Stimulated activated CD4-positive, alpha-beta T cell treated with anti-CD3 and anti-CD28 coated beads, TNF-alpha, amount 100 ng/mL, for 4 hours (primary cell): ENCODE data around the gene TPST1.
"Not testable (repeated sequence)": the region's sequence is repeated elsewhere in the genome, so short reads cannot be mapped to it uniquely, and the experiment has no call there.

Experiments used
- DNase-seq, 3 experiments: peaks; one replicate each; pipeline ENCODE4 v3.0.0-alpha.2; 2020; ENCODE audit warnings: low read depth in 3 of 3

TPST1 gene

DNA sequence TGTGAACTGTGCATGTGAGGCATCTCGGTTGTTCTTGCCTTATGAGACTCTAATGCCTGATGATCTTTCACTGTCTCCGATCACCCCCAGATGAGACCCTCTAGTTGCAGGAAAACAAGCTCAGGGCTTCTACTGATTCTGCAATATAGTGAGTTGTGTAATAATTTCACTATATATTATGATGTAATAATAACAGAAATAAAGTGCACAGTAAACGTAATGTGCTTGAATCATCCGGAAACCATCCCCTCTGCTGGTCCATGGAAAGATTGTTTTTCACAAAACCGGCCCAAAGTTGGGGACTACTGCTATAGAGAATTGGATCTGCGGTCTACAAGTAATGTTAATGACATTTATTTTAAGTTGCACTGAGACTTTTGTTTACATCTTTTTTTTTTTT, 126.7 kb downstream of the TPST1 start:
- no peak for DNase-seq

DNA sequence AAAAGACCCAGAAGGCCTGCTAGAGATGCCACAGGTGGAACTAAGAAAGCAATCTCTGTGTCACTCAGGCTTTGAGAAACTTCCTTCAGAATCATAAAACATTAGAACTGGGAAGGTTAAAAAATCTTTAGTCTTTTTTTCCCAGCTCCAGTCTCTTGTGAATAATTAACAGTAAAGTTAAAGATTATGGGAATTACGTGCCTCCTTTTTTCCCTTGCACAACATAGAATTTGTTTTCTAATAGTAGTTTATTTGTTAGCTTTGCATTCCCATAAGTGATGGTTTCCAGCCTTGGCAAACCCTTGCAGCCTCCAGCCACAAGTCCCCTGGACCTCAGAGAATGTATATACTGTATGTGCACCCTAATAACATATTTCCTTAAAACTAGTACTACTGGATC, 128.3 kb downstream of the TPST1 start:
- no peak for DNase-seq

DNA sequence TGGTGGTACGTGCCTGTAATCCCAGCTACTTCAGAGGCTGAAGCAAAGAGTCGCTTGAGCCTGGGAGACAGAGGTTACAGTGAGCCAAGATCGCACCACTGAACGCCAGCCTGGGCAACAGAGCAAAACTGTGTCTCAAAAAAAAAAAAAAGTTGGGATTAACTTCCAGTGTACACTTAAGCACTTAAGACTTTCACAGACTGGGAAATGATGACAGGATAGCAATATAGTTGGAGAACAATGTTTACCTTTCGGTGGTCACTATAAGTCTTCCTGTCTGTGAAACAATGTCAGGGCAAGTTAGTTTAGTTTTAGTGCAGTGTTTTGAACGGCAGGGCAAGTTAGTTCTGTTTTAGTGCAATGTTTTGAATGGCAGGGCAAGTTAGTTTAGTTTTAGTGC, 130.2 kb downstream of the TPST1 start:
- DNase-seq: no peak

DNA sequence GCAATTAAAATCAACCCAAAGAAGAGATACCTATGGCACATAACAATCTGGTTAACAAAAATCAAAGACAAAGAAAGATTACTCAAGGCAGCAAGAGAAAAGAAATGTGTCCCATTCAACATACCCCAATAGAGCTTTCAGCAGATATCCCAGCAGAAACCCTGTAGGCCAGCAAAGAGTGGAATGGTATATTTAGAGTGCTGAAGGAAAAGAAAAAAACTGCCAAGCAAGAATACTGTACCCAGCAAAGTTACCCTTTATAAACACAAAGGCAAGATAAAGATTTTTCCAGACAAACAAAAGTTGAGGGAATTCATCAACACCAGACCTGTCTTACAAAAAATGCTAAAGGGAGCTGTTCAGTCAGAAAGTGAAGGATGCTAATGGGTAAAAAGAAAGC, 131.6 kb downstream of the TPST1 start:
- DNase-seq: no peak

DNA sequence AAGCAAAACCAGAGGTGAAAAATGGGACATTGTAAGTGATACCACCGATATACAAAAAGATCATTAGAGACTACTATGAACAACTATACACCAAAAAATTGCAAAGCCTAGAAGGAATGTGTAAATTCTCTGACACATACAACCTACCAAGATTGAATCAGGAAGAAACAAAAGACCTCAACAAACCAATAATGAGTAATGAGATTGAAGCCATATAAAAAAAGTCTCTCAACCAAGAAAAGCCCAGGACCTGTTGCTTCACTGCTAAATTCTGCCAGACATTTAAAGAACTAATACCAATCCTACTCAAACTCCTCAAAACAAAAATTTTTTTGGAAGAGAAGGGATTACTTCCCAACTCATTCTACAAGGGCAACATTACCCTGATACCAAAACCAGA, 134.0 kb downstream of the TPST1 start:
- DNase-seq: no peak

DNA sequence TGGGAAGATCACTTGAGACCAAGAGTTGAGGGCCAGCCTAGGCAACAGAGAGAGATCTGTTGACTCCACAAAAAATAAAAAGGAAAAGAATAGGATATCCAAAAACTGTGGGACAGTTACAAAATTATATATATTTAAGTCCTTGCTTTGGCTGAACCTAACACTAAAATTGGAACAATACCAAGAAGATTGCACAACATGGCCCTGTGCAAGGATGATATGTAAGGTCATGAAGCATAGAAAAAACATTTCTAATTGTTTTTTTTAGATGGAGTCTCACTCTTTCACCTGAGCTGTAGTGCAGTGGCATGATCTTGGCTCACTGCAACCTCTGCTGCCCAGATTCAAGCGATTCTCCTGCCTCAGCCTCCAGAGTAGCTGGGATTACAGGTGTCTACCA, 139.0 kb downstream of the TPST1 start:
- DNase-seq: no peak

DNA sequence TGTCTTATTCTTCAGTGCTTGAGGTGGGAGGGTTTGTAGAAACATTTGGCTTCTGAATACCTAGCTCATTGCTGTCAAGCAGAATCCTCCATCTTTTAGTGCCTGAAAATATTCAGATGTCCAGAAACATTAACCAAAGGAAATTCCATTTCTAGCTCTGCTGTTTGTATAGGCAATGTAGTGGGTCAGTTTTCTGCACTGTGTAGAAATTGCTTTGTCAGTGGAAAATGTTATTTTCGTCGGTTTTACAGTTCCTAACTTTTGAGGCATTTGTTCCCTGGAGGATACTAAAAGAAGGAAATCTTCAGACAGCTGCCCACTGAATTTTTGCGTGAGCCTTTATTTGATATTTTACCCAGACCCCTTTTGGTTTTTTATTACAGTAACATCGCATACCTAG, 143.4 kb downstream of the TPST1 start:
- no peak for DNase-seq

DNA sequence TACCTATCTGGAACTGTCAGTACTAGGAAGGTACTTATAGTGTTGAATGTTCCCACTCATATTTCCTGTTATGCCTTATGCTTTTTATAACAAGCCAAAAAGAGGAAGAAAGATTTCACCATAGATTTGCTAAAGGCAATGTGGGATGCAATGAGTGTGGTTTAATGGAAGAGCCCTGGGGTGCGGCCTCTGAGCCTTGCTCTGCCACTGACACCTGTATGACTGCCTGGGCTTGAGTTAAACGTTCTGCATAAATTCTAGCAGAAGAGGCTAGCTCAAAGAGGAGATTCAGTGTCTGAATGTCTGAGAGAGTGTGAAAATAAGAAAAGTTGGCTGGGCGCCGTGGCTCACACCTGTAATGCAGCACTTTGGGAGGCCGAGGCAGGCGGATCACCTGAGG, 143.8 kb downstream of the TPST1 start:
- DNase-seq: no peak

DNA sequence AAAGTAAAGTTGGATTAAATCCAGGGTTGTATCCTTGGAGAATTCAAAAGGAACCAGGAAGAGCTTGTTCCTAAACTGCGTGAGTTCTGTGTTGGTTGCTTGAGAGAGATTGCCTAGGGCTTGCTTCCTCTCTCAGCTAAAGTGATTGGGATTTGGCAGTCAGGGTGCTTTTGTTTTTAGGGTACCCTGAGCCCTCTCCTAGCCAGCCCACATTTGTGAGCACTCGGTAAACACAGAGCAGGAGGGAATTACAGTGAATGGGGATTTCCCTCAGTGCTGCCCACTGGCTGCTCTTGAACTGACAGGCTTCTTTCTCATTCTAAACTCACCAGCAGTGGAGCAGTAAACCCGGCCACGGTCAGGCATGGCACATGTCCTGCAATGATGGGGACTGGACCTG, 146.9 kb downstream of the TPST1 start:
- no peak for DNase-seq

DNA sequence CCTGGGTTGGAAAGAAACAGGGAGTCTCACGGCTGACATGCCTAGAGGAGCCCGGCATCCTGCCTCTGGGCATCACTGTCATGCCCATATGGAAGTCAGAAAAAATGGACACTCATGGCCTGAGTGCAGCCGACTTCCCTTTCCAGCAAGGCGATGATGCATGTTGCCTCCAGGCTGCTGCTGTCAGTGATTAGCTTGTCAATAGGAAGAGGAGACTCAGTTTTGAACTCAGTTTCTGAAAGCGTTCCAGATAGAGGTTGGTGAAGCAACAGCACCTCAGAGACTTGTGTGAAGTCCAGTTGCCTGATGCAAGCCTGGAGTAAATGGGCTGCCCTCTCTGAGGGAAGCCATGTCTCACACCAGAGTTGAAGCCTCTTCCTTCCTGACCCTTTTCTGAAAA, 148.4 kb downstream of the TPST1 start:
- no peak for DNase-seq

DNA sequence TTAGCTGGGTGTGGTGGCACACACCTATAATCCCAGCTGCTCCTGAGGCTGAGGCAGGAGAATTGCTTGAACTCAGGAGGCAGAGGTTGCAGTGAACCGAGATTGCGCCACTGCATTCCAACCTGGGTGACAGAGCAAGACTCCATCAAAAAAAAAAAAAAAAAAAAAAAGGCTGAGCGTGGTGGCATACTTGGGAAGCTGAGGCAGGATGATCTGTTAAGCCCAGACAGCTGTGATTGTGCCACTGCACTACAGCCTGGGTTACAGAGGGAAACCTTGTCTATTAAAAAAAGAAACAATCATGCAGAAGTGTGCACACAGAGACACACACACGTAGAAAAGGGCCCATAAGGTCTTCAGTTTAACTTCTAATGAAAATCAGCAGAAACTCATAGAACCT, 150.6 kb downstream of the TPST1 start:
- no peak for DNase-seq

DNA sequence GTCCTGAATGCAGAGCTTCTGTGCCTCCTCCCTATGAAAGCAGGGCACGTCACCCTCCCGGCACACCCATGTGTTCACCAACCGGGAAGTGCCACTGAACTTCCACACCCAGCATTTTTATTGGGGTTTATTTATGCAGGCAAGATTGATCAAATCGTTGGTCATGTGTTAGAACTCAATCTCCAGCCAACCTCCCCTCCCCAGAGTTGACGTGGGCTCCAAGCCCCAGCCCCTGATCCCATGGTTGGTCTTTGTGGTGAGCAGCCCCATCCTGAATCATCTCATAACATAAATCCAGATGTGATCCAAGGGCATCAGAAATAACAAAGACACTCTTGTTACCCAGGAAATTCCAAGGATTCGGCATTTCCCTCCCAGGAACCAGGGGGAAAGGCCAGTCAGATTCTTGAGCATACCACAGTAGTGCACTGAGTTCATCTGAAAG, 151.2 kb downstream of the TPST1 start:
- DNase-seq: no peak

DNA sequence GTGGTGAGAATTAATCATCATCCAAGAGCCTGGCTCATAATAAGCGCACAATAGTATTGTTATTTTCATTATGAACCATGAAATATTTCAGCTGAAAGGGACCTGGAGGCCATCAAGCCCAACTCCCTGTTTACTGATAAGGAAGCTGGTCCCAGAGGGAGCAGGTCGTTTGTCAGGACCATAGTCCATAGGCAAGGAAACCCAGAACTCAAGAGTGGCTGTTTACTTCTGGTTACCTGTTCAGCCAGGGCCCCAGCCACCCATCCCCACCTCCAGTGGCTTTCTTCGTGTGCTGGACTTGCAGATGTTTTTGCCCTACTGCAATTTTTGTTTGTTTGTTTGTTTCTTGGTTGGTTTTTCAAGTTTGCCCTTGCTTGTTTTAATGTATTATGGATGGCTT, 152.0 kb downstream of the TPST1 start:
- DNase-seq: no peak

DNA sequence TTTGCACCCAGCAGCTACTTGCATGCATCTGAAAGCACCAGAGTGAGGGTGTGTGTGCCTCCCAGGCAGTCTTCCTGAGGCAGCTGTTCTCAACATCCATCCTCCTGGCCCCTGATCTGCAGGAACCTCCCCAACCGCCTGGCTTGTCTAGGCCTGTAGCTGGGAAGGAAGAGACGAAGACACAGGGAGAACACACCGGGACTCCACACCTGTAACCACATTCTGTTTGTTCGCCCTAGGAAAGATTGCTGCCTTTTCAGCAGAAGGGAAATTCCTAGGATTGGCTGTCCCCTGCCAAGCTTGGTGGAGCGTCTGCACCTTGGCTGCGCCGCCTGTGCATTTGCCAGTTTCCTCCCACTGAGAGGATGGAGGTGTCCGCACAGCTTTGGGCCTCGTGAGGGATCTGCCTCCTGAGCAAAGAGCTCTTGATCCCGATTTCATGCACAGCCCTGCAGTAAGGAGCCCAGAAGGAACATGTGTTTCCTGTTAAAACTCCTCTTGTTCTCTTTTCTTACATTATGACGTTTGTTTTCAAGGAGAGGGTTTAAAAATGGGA, 154.6 kb downstream of the TPST1 start:
- DNase-seq: no peak

DNA sequence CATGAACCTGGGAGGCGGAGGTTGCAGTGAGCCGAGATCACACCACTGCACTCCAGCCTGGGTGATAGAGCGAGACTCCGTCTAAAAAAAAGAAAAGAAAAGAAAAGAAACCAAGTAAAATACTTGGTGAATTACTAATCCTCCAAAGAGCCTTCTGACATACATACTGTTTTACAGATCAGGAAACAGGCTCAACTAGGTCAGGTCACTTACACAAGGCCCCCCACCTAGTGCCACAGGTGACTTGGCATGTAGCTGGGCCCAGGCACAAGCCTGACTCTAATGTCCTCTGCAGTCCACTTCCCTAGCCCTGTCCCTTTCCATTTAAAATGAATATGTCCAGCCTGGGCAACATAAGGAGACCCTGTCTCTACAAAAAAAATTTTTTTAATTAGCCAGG, 157.0 kb downstream of the TPST1 start:
- no peak for DNase-seq

DNA sequence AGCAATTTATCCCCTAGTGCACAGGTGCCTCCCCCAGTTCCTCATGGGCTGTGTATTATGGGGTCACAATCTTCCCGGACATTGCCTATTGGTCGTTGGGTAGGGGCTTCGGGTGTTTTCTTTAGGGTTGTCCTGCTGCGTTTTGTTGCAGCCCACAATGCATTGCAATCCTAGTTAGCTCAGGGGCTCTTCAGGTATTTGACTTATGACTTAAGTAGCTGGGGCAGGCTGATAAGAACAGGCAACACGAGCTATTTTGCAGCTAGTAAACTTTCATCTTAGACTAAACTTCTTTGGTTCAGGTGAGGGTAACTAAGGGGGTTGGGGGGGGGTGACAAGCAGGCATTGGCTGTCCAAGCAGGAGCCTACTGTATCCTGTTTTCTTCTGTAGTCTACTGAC, 158.5 kb downstream of the TPST1 start:
- no peak for DNase-seq

DNA sequence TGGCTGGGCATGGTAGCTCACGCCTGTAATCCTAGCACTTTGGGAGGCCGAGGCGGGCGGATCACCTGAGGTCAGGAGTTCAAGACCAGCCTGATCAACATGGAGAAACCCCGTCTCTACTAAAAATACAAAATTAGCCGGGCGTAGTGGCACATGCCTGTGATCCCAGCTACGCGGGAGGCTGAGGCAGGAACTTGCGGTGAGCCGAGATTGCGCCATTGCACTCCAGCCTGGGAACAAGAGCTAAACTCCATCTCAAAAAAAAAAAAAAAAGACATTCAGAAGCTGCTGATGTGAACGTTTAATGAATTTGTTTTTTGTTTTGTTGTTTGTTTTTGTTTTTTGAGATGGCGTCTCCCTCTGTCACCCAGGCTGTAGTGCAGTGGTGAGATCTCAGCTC, 159.9 kb downstream of the TPST1 start:
- DNase-seq: not testable (repeated sequence)

DNA sequence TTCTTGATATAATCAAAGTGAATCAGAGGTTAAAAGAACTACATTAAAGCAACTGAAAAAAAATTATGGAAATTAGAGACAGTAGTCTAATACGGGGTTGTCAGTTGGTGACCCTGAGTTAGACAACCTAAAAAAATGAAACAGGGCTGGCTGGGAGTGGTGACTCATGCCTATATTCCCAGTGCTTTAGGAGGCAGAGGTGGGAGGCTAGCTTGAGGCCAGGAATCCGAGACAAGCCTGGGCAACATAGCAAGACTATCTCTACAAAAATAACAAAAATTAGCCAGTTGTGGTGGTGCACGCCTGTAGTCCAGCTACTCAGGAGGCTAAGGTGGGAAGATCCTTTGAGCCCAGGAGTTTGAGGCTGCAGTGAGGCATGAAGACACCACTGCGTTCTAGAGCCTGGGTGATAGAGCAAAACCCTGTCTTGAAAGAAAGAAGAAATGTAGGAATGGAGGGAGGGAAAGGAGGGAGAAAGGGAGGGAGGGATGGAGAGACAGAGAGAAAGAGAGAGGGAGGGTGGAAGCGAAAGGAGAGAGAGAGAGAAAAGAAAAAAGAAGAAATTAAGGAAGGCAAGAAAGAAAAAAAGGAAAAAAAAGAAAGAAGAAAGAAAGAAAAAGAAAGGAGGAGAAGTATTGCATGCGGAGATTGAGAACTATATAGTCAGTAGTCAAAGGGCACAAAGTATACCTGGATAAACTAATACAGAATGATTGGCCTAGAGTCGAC, 166.1 kb downstream of the TPST1 start:
- DNase-seq: no peak

DNA sequence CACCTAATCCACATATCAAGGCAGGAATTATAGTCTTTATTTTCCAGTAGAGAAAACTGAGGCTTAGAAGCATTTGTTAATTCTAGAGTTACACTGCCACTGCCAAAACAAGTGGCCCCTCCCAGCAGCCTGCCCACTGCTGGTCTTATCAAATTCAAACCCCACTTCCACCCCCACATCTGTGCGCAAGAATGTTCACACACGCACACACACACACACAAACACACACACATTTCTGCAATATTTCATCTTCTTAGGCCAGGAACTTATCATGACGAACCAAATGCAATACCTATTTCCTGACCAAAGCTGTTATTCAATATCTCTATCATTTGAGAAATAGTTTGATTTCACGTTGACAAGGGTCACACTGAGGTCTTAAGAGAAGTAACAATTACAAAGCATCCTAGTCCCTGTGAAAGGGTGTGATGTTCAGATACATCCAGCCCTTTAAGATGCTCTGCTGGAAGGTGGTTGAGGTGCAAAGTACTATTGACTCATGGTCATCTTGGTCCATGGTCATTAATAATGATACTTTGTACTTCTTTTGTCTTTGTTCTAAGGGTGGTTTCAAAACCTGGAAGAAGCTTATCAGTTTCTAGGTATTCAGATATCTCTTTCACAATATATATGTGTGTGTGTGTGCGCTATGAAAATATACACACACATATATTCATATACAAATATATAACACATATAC, 169.2 kb downstream of the TPST1 start:
- not testable (repeated sequence) for DNase-seq

DNA sequence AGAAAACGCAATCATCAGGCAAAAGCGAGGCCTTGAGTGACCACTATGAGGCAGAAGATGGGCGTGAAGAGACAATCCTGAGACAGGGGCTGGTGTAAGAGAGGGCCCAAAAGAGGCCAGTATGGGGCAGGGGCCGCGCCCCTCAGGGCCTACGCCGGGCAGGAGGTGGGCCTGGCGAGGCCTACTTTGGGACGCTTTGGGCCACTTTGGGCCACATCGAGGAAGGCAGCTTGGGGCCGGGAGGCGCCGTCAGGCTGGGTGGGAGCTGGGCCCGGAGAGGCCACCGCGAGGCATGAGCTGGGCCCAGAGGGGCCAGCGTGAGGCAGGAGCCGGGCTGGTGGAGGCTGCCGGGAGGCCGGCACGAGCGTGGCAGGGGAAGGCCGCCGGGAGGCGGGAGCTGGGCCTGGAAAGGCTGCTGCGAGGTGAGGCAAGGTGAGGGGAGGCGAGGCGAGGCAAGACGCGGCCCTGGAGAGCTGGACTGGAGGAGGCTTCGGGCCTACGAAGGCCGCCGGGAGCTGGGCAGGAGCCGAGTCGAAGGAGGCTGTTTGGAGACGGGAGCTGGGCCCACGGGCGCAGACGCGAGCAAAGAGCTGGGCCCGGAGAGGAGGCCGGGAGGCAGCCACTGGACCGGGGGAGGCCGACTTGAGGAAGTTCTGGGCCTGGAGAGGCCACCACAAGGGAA, 171.3 kb downstream of the TPST1 start:
- no peak for DNase-seq

DNA sequence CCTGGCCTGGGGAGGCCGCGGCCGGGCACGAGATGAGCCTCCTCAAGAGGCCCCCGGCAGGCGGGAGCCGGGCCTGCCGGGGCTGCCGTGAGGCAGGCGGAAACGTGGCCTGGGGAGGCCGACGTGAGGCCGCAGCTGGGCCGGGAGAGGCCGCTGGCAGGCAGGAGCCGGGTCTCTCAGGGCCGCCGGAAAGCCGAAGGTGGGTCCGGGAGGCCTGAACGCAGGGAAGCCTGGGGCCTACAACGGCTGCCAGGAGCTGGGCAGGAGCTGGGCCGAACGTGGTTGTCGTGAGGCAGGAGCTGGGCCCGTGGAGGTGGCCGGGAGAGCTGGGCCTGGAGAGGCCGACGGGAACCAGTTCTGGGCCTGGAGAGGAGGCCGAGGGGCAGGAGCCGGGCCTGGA, 171.9 kb downstream of the TPST1 start:
- DNase-seq: no peak

DNA sequence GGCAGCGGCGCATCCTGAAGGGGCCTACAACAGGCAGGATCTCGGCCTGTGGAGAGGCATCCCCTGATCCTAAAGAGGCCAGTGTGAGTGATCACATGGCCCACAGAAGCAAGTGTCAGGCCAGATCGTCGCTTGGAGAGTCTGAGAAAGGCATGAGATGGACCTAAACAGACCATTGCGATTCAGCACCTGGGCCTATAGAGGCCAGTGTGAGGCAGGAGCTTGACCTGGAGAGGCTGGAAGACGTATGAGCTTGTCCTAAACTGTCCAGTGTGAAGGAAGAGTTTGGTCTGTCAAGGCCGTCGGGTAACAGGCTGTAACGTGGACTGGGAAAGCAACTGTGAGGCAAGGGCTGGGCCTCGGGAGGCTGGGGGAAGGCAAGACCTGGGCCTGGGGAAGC, 172.6 kb downstream of the TPST1 start:
- DNase-seq: no peak
